Upper lobe of right lung (tissue), 1 donor: ENCODE results near the gene PGA5. TPM values are rescaled to one million over a fixed set of nuclear protein-coding genes. Genes with fewer than 3 reads are reported as not detected.

Experiments used
- ATAC-seq: fragments of 200-7000 bp; cut with Tn5 transposase; one replicate; pipeline ENCODE4 v1.9.1; 2020; ENCODE audit warnings: mild to moderate bottlenecking, moderate library complexity
- DNase-seq: peaks from one replicate; pipeline ENCODE4 v3.0.0-alpha.2; 2020
- H3K27ac ChIP-seq: fragments of 200-600 bp; one replicate; pipeline ENCODE4 v1.8.0; 2022
- H3K27me3 ChIP-seq: fragments of 200-600 bp; one replicate; pipeline ENCODE4 v1.8.0; 2022; ENCODE audit warnings: mild to moderate bottlenecking
- H3K36me3 ChIP-seq: fragments of 200-600 bp; one replicate; pipeline ENCODE4 v1.8.0; 2022
- H3K4me1 ChIP-seq: fragments of 200-600 bp; one replicate; pipeline ENCODE4 v1.8.0; 2022
- H3K4me3 ChIP-seq: fragments of 200-600 bp; one replicate; pipeline ENCODE4 v1.8.0; 2022; ENCODE audit warnings: mild to moderate bottlenecking
- H3K9me3 ChIP-seq: fragments of 200-600 bp; one replicate; pipeline ENCODE4 v1.8.0; 2022
- intact Hi-C: fragments of 100-400 bp; cut with DNase I; formaldehyde crosslinking; loops from one replicate; pipeline ENCODE4 v1.11.0; 2022
- total RNA-seq: library from RNA; stranded (reverse); fragmentation: NEBNext Ultra II Directional; extraction: Animal tissue kit (Norgen Biotek cat#: 25700); gene quantifications from one replicate; pipeline ENCODE4 v1.2.1, GENCODE V29; 2021
- TF ChIP-seq, protein P1 (sequence below): fragments of 200-600 bp; IDR thresholded peaks from one replicate; pipeline ENCODE4 v1.8.0; 2022; ENCODE audit warnings: antibody characterized with exemption
- donor health status: DM: no; HTN: yes; CAD: no; lungs with severe emphysema.

PGA5 gene
- total RNA-seq, 1 donor from 2014 or later = not detected

DNA sequence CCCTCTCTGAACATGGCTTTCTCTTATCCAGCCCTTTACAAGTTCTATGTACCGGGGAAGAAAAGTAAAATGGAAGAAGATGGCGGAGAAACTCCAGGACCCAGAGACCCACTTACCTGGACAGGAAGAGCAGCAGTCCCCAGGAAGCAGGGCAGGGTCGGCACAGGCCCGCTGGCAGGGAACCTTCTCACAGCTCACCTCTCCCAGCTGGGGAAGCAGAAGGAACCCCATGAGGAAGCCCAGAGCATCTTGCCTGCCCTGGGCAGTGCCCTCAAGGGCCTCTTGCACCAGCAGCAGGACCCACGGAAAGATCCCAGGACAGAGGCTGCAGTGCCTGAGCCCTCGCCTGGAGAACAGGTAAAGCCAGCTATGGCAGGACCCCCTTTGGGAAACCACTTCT is 23.4 kb downstream of the PGA5 start:
- H3K27ac ChIP-seq = no peak overlapping the region
- H3K36me3 ChIP-seq = no peaks in the 10 kb centered on the region
- no peaks in the 10 kb centered on the region for H3K9me3 ChIP-seq
- ATAC-seq (no peak), DNase-seq (no peak)
- H3K4me1 ChIP-seq = no peaks in the 10 kb centered on the region
- H3K4me3 ChIP-seq = no peak overlapping the region
- TF ChIP-seq, protein P1, sequence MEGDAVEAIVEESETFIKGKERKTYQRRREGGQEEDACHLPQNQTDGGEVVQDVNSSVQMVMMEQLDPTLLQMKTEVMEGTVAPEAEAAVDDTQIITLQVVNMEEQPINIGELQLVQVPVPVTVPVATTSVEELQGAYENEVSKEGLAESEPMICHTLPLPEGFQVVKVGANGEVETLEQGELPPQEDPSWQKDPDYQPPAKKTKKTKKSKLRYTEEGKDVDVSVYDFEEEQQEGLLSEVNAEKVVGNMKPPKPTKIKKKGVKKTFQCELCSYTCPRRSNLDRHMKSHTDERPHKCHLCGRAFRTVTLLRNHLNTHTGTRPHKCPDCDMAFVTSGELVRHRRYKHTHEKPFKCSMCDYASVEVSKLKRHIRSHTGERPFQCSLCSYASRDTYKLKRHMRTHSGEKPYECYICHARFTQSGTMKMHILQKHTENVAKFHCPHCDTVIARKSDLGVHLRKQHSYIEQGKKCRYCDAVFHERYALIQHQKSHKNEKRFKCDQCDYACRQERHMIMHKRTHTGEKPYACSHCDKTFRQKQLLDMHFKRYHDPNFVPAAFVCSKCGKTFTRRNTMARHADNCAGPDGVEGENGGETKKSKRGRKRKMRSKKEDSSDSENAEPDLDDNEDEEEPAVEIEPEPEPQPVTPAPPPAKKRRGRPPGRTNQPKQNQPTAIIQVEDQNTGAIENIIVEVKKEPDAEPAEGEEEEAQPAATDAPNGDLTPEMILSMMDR = no peak
- no peaks in the 10 kb centered on the region for H3K27me3 ChIP-seq
- intact Hi-C loops = no loop called here

DNA sequence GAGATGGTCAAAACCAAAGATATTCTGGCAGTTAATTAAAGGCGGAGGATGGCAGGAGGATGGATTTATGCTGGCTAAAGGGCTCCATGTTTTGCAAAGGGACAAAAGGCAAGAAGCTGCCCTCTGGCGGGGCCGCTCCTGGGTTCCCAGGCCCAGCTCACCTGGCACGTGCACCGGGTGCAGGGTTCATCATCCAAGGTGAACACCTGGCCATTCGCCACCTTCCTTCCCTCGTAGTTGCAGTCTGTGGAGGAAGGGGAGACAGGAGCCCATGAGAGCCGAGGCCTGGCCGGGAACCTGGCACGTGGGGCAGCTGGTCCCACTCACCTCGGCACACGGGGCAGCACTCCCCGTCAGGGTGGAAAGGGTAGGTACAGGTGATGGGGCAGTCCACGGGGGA is 23.8 kb downstream of the PGA5 start:
- H3K36me3 ChIP-seq = no peaks in the 10 kb centered on the region
- H3K9me3 ChIP-seq = no peaks in the 10 kb centered on the region
- H3K27me3 ChIP-seq = no peaks in the 10 kb centered on the region
- intact Hi-C loops = no loop called here
- DNase-seq (no peak), ATAC-seq (no peak)
- H3K4me3 ChIP-seq = no peak overlapping the region
- H3K27ac ChIP-seq = no peak overlapping the region
- no peaks in the 10 kb centered on the region for H3K4me1 ChIP-seq
- TF ChIP-seq, protein P1 = no peak

DNA sequence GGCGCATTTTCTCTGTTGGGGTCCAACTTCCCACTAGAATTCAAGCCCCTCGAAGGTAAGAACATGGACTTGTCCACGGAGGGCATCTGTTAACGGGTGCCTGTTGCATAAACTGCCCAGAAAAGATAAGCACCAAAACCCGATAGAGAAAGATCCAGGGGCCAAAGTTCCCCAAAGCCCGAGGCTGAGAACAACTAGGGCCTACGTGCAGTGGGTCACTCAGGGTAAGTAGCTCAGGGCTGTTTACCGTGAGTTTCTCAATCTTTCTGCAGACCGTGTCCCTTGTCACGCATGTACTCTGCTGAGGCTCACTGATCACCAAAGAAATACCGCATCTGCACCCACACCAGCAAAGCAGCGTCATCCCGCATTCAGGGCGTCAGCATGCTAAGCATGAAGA is 24.4 kb downstream of the PGA5 start:
- DNase-seq (no peak), ATAC-seq (no peak)
- TF ChIP-seq, protein P1 = no peak
- Histone ChIP-seq H3K36me3 (no peaks in the 10 kb centered on the region), H3K4me1 (no peaks in the 10 kb centered on the region), H3K4me3 (no peak overlapping the region), H3K27ac (no peak overlapping the region), H3K9me3 (no peaks in the 10 kb centered on the region), H3K27me3 (no peaks in the 10 kb centered on the region)
- intact Hi-C loops = no loop called here

DNA sequence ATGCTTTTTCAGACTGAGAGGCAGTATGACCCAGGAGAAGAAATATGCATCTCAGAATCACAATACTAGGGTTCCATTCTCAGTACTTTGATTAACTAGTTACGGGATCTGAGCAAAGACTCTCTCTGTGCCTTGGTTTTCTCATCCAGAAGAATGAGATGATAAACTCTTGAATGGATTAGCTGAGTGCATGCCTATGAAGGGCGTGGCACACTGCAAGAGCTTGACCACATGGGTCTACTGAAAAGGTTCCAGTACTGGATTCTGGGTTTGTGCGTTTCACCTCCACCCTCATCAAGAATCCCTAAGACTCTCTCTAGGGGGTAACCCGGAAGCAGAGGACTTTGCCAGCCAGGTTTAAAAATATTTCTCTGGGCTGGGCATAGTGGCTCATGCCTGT is 25.6 kb downstream of the PGA5 start:
- Histone ChIP-seq H3K4me3 (no peak overlapping the region), H3K36me3 (no peaks in the 10 kb centered on the region), H3K27ac (no peak overlapping the region), H3K9me3 (no peaks in the 10 kb centered on the region), H3K4me1 (no peaks in the 10 kb centered on the region), H3K27me3 (no peaks in the 10 kb centered on the region)
- DNase-seq = no peak
- intact Hi-C loops = no loop called here
- TF ChIP-seq, protein P1 = no peak
- peak; percentile 39 for ATAC-seq

DNA sequence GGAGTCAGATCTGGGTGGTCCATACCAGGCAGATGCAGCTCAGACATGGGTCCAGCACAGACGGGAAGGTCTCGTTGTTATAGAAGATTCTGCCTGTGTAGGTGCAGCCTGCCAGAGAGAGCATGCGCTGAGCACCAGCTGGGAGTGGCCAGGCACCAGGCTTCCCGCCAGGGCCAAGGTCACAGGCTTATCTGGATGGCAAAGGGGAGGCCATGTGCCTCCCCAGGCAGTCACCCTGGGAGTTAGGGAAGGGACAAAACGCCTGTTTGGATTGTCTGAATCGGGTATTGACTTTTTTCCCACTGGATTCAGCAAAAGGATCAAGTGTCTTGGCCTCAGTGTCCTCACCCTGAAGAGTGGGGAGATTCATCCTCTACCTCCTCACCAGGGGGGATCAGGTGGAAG is 26.5 kb downstream of the PGA5 start:
- DNase-seq = no peak
- Histone ChIP-seq H3K4me1 (no peaks in the 10 kb centered on the region), H3K36me3 (no peaks in the 10 kb centered on the region), H3K27ac (no peak overlapping the region), H3K27me3 (no peaks in the 10 kb centered on the region), H3K4me3 (no peak overlapping the region), H3K9me3 (no peaks in the 10 kb centered on the region)
- ATAC-seq = no peak
- intact Hi-C loops = no loop called here
- TF ChIP-seq, protein P1 = no peak

DNA sequence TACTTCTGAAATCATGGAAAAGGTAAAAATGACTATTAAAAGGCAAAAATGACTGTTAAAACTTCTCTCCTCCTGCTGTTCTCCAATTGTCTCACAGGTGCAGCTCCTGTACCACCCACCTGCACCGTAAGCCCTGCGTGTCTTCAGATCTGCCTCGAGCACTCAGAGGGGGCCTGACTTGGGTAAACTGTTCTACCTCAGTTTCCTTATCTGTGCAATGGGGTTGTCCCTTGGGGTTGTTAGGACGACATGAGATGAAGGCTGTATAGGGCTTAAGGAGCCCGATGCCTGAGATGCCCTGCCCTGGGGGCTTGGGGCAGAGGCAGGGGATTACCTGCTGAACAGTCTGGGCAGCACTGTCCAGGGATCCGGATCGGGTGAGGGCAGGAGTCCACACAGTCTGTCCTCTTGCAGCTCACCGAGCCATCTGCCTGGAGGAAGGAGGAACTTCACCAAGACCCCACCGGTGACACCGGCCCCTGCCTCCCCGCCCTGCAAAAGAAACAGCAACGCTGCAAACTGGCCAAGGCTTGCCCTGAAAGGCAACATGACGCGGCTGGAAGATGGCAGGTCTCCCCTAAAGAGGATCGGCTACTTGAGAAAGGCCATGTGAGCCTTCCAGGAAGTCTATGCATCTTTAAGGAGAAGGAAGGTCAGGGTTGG is 27.7 kb downstream of the PGA5 start:
- H3K27ac ChIP-seq = no peak overlapping the region
- H3K4me1 ChIP-seq = no peaks in the 10 kb centered on the region
- ATAC-seq = no peak
- H3K9me3 ChIP-seq = no peaks in the 10 kb centered on the region
- no peak overlapping the region for H3K4me3 ChIP-seq
- H3K36me3 ChIP-seq = no peaks in the 10 kb centered on the region
- no peak for DNase-seq
- TF ChIP-seq, protein P1 = no peak
- intact Hi-C loops = no loop called here
- no peaks in the 10 kb centered on the region for H3K27me3 ChIP-seq
